ENCODE data around the gene PPP1R15A. TPM values are rescaled to one million over a fixed set of nuclear protein-coding genes. Genes with fewer than 3 reads are reported as not detected.
"Not testable (repeated sequence)": the region's sequence is repeated elsewhere in the genome, so short reads cannot be mapped to it uniquely, and the experiment has no call there.

The PPP1R15A gene
- total and polyA plus RNA-seq, 7 experiments from 2014 or later, result 23.0 to 1,030 (median 66.8) TPM

GRCh38 chr19:48919271-48919670, 47.0 kb downstream of the PPP1R15A start:
- H3K36me3 ChIP-seq (ENCODE audit: control insufficient read depth in 2 of 3, insufficient read depth in 3 of 3, low read length in 3 of 3), result peaks cover 0 to 61% (median 6%) of the 10 kb centered on the region in 3 experiments
- peak overlapping the region in 1 of 9 donors; percentile 49 for H3K27ac Mint-ChIP-seq
- H3K4me3 ChIP-seq (ENCODE audit: low read length); H3K27ac ChIP-seq (ENCODE audit: low read depth, low read length); H3K27me3 ChIP-seq (ENCODE audit: control insufficient read depth in 2 of 2, insufficient read depth in 2 of 2, low read length in 2 of 2); intact Hi-C loops (cut with micrococcal nuclease); DNase-seq; ATAC-seq; H3K4me1 Mint-ChIP-seq; H3K9me3 ChIP-seq (ENCODE audit: control insufficient read depth in 2 of 3, low read length in 3 of 3); H3K4me1 ChIP-seq (ENCODE audit: control insufficient read depth in 2 of 2, insufficient read depth in 2 of 2, low read length in 2 of 2); H3K4me3 Mint-ChIP-seq; H3K27me3 Mint-ChIP-seq; H3K9me3 Mint-ChIP-seq; POLR2A ChIA-PET: not testable (repeated sequence)
- CTCF ChIA-PET, result interaction anchor here (0.7 kb wide), 1 partner anchor 697 kb away, joined by 3 read pairs; no protein-coding TSS in a partner anchor
- peaks cover 0 to 34% (median 13%) of the 10 kb centered on the region in 5 donors for H3K36me3 Mint-ChIP-seq

GRCh38 chr19:48920949-48921348, 48.7 kb downstream of the PPP1R15A start:
- Histone ChIP-seq H3K27ac (ENCODE audit: low read depth, low read length) (no peak overlapping the region), H3K4me1 (ENCODE audit: control insufficient read depth in 2 of 2, insufficient read depth in 2 of 2, low read length in 2 of 2) (no peaks in the 10 kb centered on the region), H3K36me3 (ENCODE audit: control insufficient read depth in 2 of 3, insufficient read depth in 3 of 3, low read length in 3 of 3) (peaks cover 0 to 51% (median 3%) of the 10 kb centered on the region in 3 experiments), H3K27me3 (ENCODE audit: control insufficient read depth in 2 of 2, insufficient read depth in 2 of 2, low read length in 2 of 2) (no peaks in the 10 kb centered on the region), H3K4me3 (ENCODE audit: low read length) (no peak overlapping the region), H3K9me3 (ENCODE audit: control insufficient read depth in 2 of 3, low read length in 3 of 3) (no peaks in the 10 kb centered on the region)
- no peak overlapping the region for H3K27ac Mint-ChIP-seq
- intact Hi-C loops (cut with micrococcal nuclease), result no loop called here
- no peaks in the 10 kb centered on the region for H3K9me3 Mint-ChIP-seq
- CTCF ChIA-PET, result no interaction called here
- no peaks in the 10 kb centered on the region for H3K27me3 Mint-ChIP-seq
- DNase-seq (no peak), ATAC-seq (no peak)
- peaks cover 0 to 28% (median 7%) of the 10 kb centered on the region in 5 donors for H3K36me3 Mint-ChIP-seq
- no peak overlapping the region for H3K4me3 Mint-ChIP-seq
- H3K4me1 Mint-ChIP-seq, result peaks cover 0 to under 1% (median 0%) of the 10 kb centered on the region in 7 donors
- POLR2A ChIA-PET, result interaction anchor here (0.9 kb wide), 1 partner anchor 12 kb away, joined by 3 read pairs; no protein-coding TSS in a partner anchor

DNA sequence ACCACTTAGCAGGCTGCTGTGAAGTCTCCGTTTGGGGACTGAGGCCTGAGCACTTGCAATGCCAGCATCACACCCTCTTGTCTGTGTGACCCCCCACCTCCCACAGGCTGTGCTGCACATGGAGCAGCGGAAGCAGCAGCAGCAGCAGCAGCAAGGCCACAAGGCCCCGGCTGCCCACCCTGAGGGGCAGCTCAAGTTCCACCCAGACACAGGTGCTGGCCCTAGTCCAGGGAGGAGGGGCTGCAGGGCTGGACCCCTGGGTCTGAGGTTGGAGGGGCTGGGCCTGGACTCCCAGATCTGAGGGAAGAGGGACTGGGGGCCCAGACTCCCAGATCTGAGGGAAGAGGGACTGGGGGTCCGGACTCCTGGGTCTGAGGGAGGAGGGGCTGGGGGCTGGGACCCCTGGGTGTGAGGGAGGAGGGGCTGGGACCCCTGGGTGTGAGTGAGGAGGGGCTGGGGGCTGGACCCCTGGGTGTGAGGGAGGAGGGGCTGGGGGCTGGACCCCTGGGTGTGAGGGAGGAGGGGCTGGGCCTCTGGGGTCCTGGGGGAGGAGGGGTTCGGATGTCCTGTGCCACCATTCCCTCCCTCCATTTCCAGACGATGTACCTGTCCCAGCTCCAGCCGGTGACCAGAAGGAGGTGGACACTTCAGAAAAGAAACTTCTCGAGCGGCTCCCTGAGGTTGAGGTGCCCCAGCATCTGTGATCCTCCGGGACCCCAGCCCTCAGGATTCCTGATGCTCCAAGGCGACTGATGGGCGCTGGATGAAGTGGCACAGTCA, 49.7 kb downstream of the PPP1R15A start:
- POLR2A ChIA-PET, result interaction anchor here (0.9 kb wide), 1 partner anchor 11 kb away, joined by 3 read pairs; no protein-coding TSS in a partner anchor
- no peak overlapping the region for H3K27ac Mint-ChIP-seq
- DNase-seq (no peak), ATAC-seq (no peak)
- no peaks in the 10 kb centered on the region for H3K27me3 Mint-ChIP-seq
- intact Hi-C loops (cut with micrococcal nuclease), result no loop called here
- CTCF ChIA-PET, result no interaction called here
- no peaks in the 10 kb centered on the region for H3K9me3 ChIP-seq (ENCODE audit: control insufficient read depth in 2 of 3, low read length in 3 of 3)
- no peaks in the 10 kb centered on the region for H3K9me3 Mint-ChIP-seq
- H3K36me3 ChIP-seq (ENCODE audit: control insufficient read depth in 2 of 3, insufficient read depth in 3 of 3, low read length in 3 of 3), result peaks cover 0 to 44% (median 3%) of the 10 kb centered on the region in 3 experiments
- peaks cover 0 to 26% (median 5%) of the 10 kb centered on the region in 5 donors for H3K36me3 Mint-ChIP-seq
- H3K4me3 ChIP-seq (ENCODE audit: low read length), result no peak overlapping the region
- H3K4me3 Mint-ChIP-seq, result no peak overlapping the region
- no peak overlapping the region for H3K27ac ChIP-seq (ENCODE audit: low read depth, low read length)
- peaks cover 0 to 7% (median 2%) of the 10 kb centered on the region in 7 donors for H3K4me1 Mint-ChIP-seq
- no peaks in the 10 kb centered on the region for H3K27me3 ChIP-seq (ENCODE audit: control insufficient read depth in 2 of 2, insufficient read depth in 2 of 2, low read length in 2 of 2)
- H3K4me1 ChIP-seq (ENCODE audit: control insufficient read depth in 2 of 2, insufficient read depth in 2 of 2, low read length in 2 of 2), result no peaks in the 10 kb centered on the region

GRCh38 chr19:48922548-48923490, 50.6 kb downstream of the PPP1R15A start:
- Mint-ChIP-seq H3K9me3 (no peaks in the 10 kb centered on the region), H3K4me3 (no peak overlapping the region), H3K4me1 (peaks cover 0 to 10% (median 4%) of the 10 kb centered on the region in 7 donors), H3K27ac (peak overlapping the region in 2 of 9 donors; percentile 48 to 56), H3K27me3 (no peaks in the 10 kb centered on the region), H3K36me3 (peaks cover 0 to 23% (median 2%) of the 10 kb centered on the region in 5 donors)
- intact Hi-C loops (cut with micrococcal nuclease), result no loop called here
- Histone ChIP-seq H3K4me3 (ENCODE audit: low read length) (no peak overlapping the region), H3K36me3 (ENCODE audit: control insufficient read depth in 2 of 3, insufficient read depth in 3 of 3, low read length in 3 of 3) (peaks cover 0 to 42% (median 3%) of the 10 kb centered on the region in 3 experiments), H3K4me1 (ENCODE audit: control insufficient read depth in 2 of 2, insufficient read depth in 2 of 2, low read length in 2 of 2) (no peaks in the 10 kb centered on the region), H3K9me3 (ENCODE audit: control insufficient read depth in 2 of 3, low read length in 3 of 3) (no peaks in the 10 kb centered on the region), H3K27ac (ENCODE audit: low read depth, low read length) (no peak overlapping the region), H3K27me3 (ENCODE audit: control insufficient read depth in 2 of 2, insufficient read depth in 2 of 2, low read length in 2 of 2) (no peaks in the 10 kb centered on the region)
- DNase-seq (no peak), ATAC-seq (no peak)
- CTCF ChIA-PET, result no interaction called here
- POLR2A ChIA-PET, result no interaction called here

DNA sequence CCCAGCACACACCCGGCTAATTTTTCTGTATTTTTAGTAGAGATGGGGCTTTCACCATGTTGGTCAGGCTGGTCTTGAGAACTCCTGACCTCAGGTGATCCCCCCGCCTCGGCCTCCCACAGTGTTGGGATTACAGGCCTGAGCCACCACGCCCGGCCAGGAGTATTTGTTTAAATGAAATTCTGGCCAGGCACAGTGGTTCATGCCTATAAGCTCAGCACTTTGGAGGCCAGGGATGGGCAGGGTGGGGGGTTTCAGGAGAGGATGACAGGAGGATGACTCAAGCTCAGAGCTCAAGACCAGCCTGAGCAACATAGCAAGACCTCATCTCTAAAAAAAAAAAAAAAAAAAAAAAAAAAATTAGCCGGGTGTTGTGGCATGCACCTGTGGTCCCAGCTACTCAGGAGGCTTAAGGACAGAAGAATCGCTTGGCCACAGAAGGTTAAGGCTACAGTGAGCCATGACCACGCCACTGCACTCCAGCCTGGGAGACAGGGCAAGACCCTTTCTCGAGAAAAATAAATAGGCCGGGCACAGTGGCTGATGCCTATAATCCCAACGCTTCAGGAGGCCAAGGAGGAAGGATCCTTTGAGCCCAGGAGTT, 53.1 kb downstream of the PPP1R15A start:
- POLR2A ChIA-PET, result no interaction called here
- Histone ChIP-seq H3K4me1 (ENCODE audit: control insufficient read depth in 2 of 2, insufficient read depth in 2 of 2, low read length in 2 of 2) (no peaks in the 10 kb centered on the region), H3K9me3 (ENCODE audit: control insufficient read depth in 2 of 3, low read length in 3 of 3) (no peaks in the 10 kb centered on the region), H3K36me3 (ENCODE audit: control insufficient read depth in 2 of 3, insufficient read depth in 3 of 3, low read length in 3 of 3) (peaks cover 0 to 28% (median 0%) of the 10 kb centered on the region in 3 experiments), H3K27me3 (ENCODE audit: control insufficient read depth in 2 of 2, insufficient read depth in 2 of 2, low read length in 2 of 2) (no peaks in the 10 kb centered on the region), H3K4me3 (ENCODE audit: low read length) (no peak overlapping the region), H3K27ac (ENCODE audit: low read depth, low read length) (no peak overlapping the region)
- H3K27me3 Mint-ChIP-seq, result no peaks in the 10 kb centered on the region
- no peaks in the 10 kb centered on the region for H3K9me3 Mint-ChIP-seq
- intact Hi-C loops (cut with micrococcal nuclease), result no loop called here
- ATAC-seq (no peak), DNase-seq (no peak)
- H3K36me3 Mint-ChIP-seq, result peaks cover 0 to 12% (median 0%) of the 10 kb centered on the region in 5 donors
- peak overlapping the region in 1 of 9 donors; percentile 38 for H3K27ac Mint-ChIP-seq
- H3K4me3 Mint-ChIP-seq, result no peak overlapping the region
- peaks cover 0 to 10% (median 4%) of the 10 kb centered on the region in 7 donors for H3K4me1 Mint-ChIP-seq
- CTCF ChIA-PET, result interaction anchor here (1.2 kb wide), 1 partner anchor 45 kb away, joined by 3 read pairs; no protein-coding TSS in a partner anchor

Data from naive thymus-derived CD4-positive, alpha-beta T cell (primary cell).